ENCODE data around the gene STAM. TPM values are rescaled to one million over a fixed set of nuclear protein-coding genes. Genes with fewer than 3 reads are reported as not detected.

STAM gene
- total RNA-seq, 1 donor from 2014 or later, result 43.4 TPM

- H3K4me1 Mint-ChIP-seq (ENCODE audit: low read depth, unreplicated experiment), result no peaks in the 10 kb centered on the region
- peaks cover 2% of the 10 kb centered on the region for H3K9me3 Mint-ChIP-seq (ENCODE audit: unreplicated experiment)
- Histone ChIP-seq H3K27ac (ENCODE audit: low read depth, low read length) (no peak overlapping the region), H3K27me3 (ENCODE audit: insufficient read depth, low read length) (no peaks in the 10 kb centered on the region), H3K4me3 (ENCODE audit: insufficient read depth, low read depth, low read length) (no peak overlapping the region), H2AFZ (ENCODE audit: low read depth, low read length) (no peak overlapping the region), H3K79me2 (ENCODE audit: insufficient read depth, low read length) (no peaks in the 10 kb centered on the region), H4K20me1 (ENCODE audit: insufficient read depth, low read length) (no peaks in the 10 kb centered on the region), H3K4me2 (ENCODE audit: low read length) (no peak overlapping the region), H3K9ac (ENCODE audit: low read length) (no peak overlapping the region), H3K4me1 (ENCODE audit: insufficient read depth, low read length) (no peaks in the 10 kb centered on the region), H3K36me3 (ENCODE audit: insufficient read depth, low read length) (peaks cover 29% of the 10 kb centered on the region), H3K9me3 (ENCODE audit: insufficient read depth, low read depth, low read length) (no peaks in the 10 kb centered on the region)
- no peak for DNase-seq (ENCODE audit: low read depth)
- TF ChIP-seq CTCF (IDR thresholded peaks at IDR 0.05; ENCODE audit: insufficient read depth, low read depth, low read length) (no peak), EZH2 (IDR thresholded peaks at IDR 0.05; ENCODE audit: insufficient read depth, low read length) (no peak)
- no peaks in the 10 kb centered on the region for H3K27me3 Mint-ChIP-seq (ENCODE audit: low read depth, unreplicated experiment)
- H3K4me3 Mint-ChIP-seq (ENCODE audit: unreplicated experiment), result no peak overlapping the region
- H3K36me3 Mint-ChIP-seq (ENCODE audit: low read depth, unreplicated experiment), result peaks cover 8% of the 10 kb centered on the region
- no peak overlapping the region for H3K27ac Mint-ChIP-seq (ENCODE audit: unreplicated experiment)
- FAIRE-seq, result no peak
These were observed 65.5 kb downstream of the STAM start for GRCh38 chr10:17709492-17709891.

GRCh38 chr10:17710181-17710580, 66.2 kb downstream of the STAM start:
- no peak overlapping the region for H3K4me3 Mint-ChIP-seq (ENCODE audit: unreplicated experiment)
- H3K9me3 Mint-ChIP-seq (ENCODE audit: unreplicated experiment), result peaks cover 2% of the 10 kb centered on the region
- TF ChIP-seq EZH2 (IDR thresholded peaks at IDR 0.05; ENCODE audit: insufficient read depth, low read length) (no peak), CTCF (IDR thresholded peaks at IDR 0.05; ENCODE audit: insufficient read depth, low read depth, low read length) (no peak)

GRCh38 chr10:17712053-17712452, 68.1 kb downstream of the STAM start:
- no peak for TF ChIP-seq CTCF (IDR thresholded peaks at IDR 0.05; ENCODE audit: insufficient read depth, low read depth, low read length)
- no peak for TF ChIP-seq EZH2 (IDR thresholded peaks at IDR 0.05; ENCODE audit: insufficient read depth, low read length)
- Mint-ChIP-seq H3K4me1 (ENCODE audit: low read depth, unreplicated experiment) (no peaks in the 10 kb centered on the region), H3K9me3 (ENCODE audit: unreplicated experiment) (peaks cover 2% of the 10 kb centered on the region), H3K36me3 (ENCODE audit: low read depth, unreplicated experiment) (peaks cover 11% of the 10 kb centered on the region), H3K4me3 (ENCODE audit: unreplicated experiment) (no peak overlapping the region), H3K27me3 (ENCODE audit: low read depth, unreplicated experiment) (no peaks in the 10 kb centered on the region), H3K27ac (ENCODE audit: unreplicated experiment) (no peak overlapping the region)
- Histone ChIP-seq H3K27me3 (ENCODE audit: insufficient read depth, low read length) (no peaks in the 10 kb centered on the region), H3K36me3 (ENCODE audit: insufficient read depth, low read length) (peaks cover 30% of the 10 kb centered on the region), H3K4me2 (ENCODE audit: low read length) (no peak overlapping the region), H3K27ac (ENCODE audit: low read depth, low read length) (no peak overlapping the region), H4K20me1 (ENCODE audit: insufficient read depth, low read length) (no peaks in the 10 kb centered on the region), H3K9me3 (ENCODE audit: insufficient read depth, low read depth, low read length) (no peaks in the 10 kb centered on the region), H3K4me1 (ENCODE audit: insufficient read depth, low read length) (no peaks in the 10 kb centered on the region), H3K4me3 (ENCODE audit: insufficient read depth, low read depth, low read length) (no peak overlapping the region), H3K9ac (ENCODE audit: low read length) (no peak overlapping the region), H3K79me2 (ENCODE audit: insufficient read depth, low read length) (no peaks in the 10 kb centered on the region), H2AFZ (ENCODE audit: low read depth, low read length) (no peak overlapping the region)
- DNase-seq (ENCODE audit: low read depth), result no peak
- no peak for FAIRE-seq

More at GRCh38 chr10:17710181-17710580, 66.2 kb downstream of the STAM start:
- Histone ChIP-seq H2AFZ (ENCODE audit: low read depth, low read length) (no peak overlapping the region), H3K4me2 (ENCODE audit: low read length) (no peak overlapping the region), H3K27me3 (ENCODE audit: insufficient read depth, low read length) (no peaks in the 10 kb centered on the region), H3K9me3 (ENCODE audit: insufficient read depth, low read depth, low read length) (no peaks in the 10 kb centered on the region), H3K36me3 (ENCODE audit: insufficient read depth, low read length) (peaks cover 35% of the 10 kb centered on the region), H3K4me3 (ENCODE audit: insufficient read depth, low read depth, low read length) (no peak overlapping the region), H4K20me1 (ENCODE audit: insufficient read depth, low read length) (no peaks in the 10 kb centered on the region), H3K4me1 (ENCODE audit: insufficient read depth, low read length) (no peaks in the 10 kb centered on the region), H3K79me2 (ENCODE audit: insufficient read depth, low read length) (no peaks in the 10 kb centered on the region), H3K27ac (ENCODE audit: low read depth, low read length) (no peak overlapping the region), H3K9ac (ENCODE audit: low read length) (no peak overlapping the region)
- Mint-ChIP-seq H3K36me3 (ENCODE audit: low read depth, unreplicated experiment) (peaks cover 8% of the 10 kb centered on the region), H3K27ac (ENCODE audit: unreplicated experiment) (no peak overlapping the region), H3K4me1 (ENCODE audit: low read depth, unreplicated experiment) (no peaks in the 10 kb centered on the region), H3K27me3 (ENCODE audit: low read depth, unreplicated experiment) (no peaks in the 10 kb centered on the region)
- DNase-seq (ENCODE audit: low read depth) (no peak), FAIRE-seq (no peak)
